Liver (tissue), 3 donors: ENCODE measurements around the gene CTTNBP2.

Experiments
- EGR1 ChIP-seq, 2 donors: IDR thresholded peaks; 2 replicates each; pipeline ENCODE4 v1.6.1; 2016 to 2018; ENCODE audit warnings: antibody characterized with exemption in 2 of 2, low read depth in 2 of 2
- GABPA ChIP-seq, 2 donors: IDR thresholded peaks in 1 of 2; conservative IDR thresholded peaks in 1 of 2; 2 replicates each; pipeline ENCODE4 v1.6.1; 2016; ENCODE audit warnings: antibody characterized with exemption in 2 of 2, mild to moderate bottlenecking in 1 of 2, moderate library complexity in 1 of 2
- HNF4A ChIP-seq, 2 donors: conservative IDR thresholded peaks; 2 replicates each; pipeline ENCODE4 v1.6.1; 2016; ENCODE audit warnings: antibody characterized with exemption in 2 of 2, mild to moderate bottlenecking in 2 of 2
- HNF4G ChIP-seq: IDR thresholded peaks from 2 replicates; pipeline ENCODE4 v1.6.1; 2016; ENCODE audit warnings: antibody characterized with exemption
- NR2F2 ChIP-seq: IDR thresholded peaks from 2 replicates; pipeline ENCODE4 v1.6.1; 2016; ENCODE audit warnings: antibody characterized with exemption
- RXRA ChIP-seq, 2 donors: IDR thresholded peaks; 2 replicates each; pipeline ENCODE4 v1.6.1; 2017 to 2018; ENCODE audit warnings: antibody characterized with exemption in 2 of 2, mild to moderate bottlenecking in 1 of 2
- SP1 ChIP-seq: IDR thresholded peaks from 2 replicates; pipeline ENCODE4 v1.6.1; 2018; ENCODE audit warnings: antibody characterized with exemption, mild to moderate bottlenecking
- TAF1 ChIP-seq: conservative IDR thresholded peaks from 2 replicates; pipeline ENCODE4 v1.6.1; 2016; ENCODE audit warnings: antibody characterized with exemption, mild to moderate bottlenecking
- YY1 ChIP-seq: IDR thresholded peaks from 2 replicates; pipeline ENCODE4 v1.6.1; 2016; ENCODE audit warnings: antibody characterized with exemption, mild to moderate bottlenecking
- TF ChIP-seq, protein P1 (sequence below): fragments of 150-350 bp; IDR thresholded peaks from 2 replicates; pipeline ENCODE4 v1.5.1; 2017; ENCODE audit warnings: improper control_type of control experiment, low read depth, low read length; ENCODE audit not compliant: missing input control
- TF ChIP-seq, protein P2 (sequence below): IDR thresholded peaks from 2 replicates; pipeline ENCODE4 v1.6.1; 2016; ENCODE audit warnings: antibody characterized with exemption, mild to moderate bottlenecking
- TF ChIP-seq, protein P3 (sequence below): IDR thresholded peaks from 2 replicates; pipeline ENCODE4 v1.6.1; 2016; ENCODE audit warnings: antibody characterized with exemption
- TF ChIP-seq, protein P4 (sequence below): IDR thresholded peaks from 2 replicates; pipeline ENCODE4 v1.6.1; 2016; ENCODE audit warnings: antibody characterized with exemption
- TF ChIP-seq, protein P5 (sequence below): IDR thresholded peaks from 2 replicates; pipeline ENCODE4 v1.6.1; 2016; ENCODE audit warnings: antibody characterized with exemption
- donor health status: healthy.
- donor health status: healthy.

DNA sequence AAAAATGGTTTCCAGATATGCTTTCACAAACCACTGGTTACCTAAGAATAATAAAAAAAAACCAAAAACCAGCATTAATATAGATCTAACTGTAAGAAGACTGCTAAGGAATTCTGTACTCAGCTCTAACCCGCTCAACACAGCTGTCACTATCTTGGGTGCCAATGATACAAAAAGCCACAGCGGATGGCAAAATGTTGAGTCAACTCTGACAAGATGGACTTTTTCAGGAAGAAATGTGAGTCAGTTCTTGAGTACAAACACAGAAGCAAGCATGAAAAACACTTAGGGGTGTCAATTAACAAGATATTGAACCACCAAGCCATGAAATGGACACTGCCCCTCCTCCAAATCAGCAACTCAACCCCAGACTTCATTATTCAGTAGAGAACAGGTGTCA is 55.0 kb downstream of the CTTNBP2 start:
- TF ChIP-seq, protein P1, sequence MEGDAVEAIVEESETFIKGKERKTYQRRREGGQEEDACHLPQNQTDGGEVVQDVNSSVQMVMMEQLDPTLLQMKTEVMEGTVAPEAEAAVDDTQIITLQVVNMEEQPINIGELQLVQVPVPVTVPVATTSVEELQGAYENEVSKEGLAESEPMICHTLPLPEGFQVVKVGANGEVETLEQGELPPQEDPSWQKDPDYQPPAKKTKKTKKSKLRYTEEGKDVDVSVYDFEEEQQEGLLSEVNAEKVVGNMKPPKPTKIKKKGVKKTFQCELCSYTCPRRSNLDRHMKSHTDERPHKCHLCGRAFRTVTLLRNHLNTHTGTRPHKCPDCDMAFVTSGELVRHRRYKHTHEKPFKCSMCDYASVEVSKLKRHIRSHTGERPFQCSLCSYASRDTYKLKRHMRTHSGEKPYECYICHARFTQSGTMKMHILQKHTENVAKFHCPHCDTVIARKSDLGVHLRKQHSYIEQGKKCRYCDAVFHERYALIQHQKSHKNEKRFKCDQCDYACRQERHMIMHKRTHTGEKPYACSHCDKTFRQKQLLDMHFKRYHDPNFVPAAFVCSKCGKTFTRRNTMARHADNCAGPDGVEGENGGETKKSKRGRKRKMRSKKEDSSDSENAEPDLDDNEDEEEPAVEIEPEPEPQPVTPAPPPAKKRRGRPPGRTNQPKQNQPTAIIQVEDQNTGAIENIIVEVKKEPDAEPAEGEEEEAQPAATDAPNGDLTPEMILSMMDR = no peak
- no peak for TF ChIP-seq EGR1 (IDR thresholded peaks at IDR 0.05; ENCODE audit: low read depth in 2 of 2)
- TF ChIP-seq YY1 = no peak
- TF ChIP-seq RXRA (IDR thresholded peaks at IDR 0.05) = no peak
- TF ChIP-seq TAF1 = no peak
- no peak for TF ChIP-seq SP1
- TF ChIP-seq, protein P2, sequence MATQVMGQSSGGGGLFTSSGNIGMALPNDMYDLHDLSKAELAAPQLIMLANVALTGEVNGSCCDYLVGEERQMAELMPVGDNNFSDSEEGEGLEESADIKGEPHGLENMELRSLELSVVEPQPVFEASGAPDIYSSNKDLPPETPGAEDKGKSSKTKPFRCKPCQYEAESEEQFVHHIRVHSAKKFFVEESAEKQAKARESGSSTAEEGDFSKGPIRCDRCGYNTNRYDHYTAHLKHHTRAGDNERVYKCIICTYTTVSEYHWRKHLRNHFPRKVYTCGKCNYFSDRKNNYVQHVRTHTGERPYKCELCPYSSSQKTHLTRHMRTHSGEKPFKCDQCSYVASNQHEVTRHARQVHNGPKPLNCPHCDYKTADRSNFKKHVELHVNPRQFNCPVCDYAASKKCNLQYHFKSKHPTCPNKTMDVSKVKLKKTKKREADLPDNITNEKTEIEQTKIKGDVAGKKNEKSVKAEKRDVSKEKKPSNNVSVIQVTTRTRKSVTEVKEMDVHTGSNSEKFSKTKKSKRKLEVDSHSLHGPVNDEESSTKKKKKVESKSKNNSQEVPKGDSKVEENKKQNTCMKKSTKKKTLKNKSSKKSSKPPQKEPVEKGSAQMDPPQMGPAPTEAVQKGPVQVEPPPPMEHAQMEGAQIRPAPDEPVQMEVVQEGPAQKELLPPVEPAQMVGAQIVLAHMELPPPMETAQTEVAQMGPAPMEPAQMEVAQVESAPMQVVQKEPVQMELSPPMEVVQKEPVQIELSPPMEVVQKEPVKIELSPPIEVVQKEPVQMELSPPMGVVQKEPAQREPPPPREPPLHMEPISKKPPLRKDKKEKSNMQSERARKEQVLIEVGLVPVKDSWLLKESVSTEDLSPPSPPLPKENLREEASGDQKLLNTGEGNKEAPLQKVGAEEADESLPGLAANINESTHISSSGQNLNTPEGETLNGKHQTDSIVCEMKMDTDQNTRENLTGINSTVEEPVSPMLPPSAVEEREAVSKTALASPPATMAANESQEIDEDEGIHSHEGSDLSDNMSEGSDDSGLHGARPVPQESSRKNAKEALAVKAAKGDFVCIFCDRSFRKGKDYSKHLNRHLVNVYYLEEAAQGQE = no peak
- TF ChIP-seq, protein P3, sequence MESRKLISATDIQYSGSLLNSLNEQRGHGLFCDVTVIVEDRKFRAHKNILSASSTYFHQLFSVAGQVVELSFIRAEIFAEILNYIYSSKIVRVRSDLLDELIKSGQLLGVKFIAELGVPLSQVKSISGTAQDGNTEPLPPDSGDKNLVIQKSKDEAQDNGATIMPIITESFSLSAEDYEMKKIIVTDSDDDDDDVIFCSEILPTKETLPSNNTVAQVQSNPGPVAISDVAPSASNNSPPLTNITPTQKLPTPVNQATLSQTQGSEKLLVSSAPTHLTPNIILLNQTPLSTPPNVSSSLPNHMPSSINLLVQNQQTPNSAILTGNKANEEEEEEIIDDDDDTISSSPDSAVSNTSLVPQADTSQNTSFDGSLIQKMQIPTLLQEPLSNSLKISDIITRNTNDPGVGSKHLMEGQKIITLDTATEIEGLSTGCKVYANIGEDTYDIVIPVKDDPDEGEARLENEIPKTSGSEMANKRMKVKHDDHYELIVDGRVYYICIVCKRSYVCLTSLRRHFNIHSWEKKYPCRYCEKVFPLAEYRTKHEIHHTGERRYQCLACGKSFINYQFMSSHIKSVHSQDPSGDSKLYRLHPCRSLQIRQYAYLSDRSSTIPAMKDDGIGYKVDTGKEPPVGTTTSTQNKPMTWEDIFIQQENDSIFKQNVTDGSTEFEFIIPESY = no peak
- no peak for TF ChIP-seq HNF4G
- TF ChIP-seq, protein P4, sequence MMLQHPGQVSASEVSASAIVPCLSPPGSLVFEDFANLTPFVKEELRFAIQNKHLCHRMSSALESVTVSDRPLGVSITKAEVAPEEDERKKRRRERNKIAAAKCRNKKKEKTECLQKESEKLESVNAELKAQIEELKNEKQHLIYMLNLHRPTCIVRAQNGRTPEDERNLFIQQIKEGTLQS = no peak
- no peak for TF ChIP-seq GABPA (IDR thresholded peaks at IDR 0.05 in 1 of 2, conservative IDR thresholded peaks at IDR 0.05 in 1 of 2)
- TF ChIP-seq HNF4A (conservative IDR thresholded peaks at IDR 0.05) = no peak
- TF ChIP-seq, protein P5, sequence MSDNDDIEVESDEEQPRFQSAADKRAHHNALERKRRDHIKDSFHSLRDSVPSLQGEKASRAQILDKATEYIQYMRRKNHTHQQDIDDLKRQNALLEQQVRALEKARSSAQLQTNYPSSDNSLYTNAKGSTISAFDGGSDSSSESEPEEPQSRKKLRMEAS = no peak
- no peak for TF ChIP-seq NR2F2
